Testis (tissue), 3 donors: ENCODE data around the gene APEX1. TPM values are rescaled to one million over a fixed set of nuclear protein-coding genes. Genes with fewer than 3 reads are reported as not detected.

ENCODE experiments used
- DNase-seq: peaks from one replicate; pipeline ENCODE4 v3.0.0-alpha.2; 2019
- H3K27ac ChIP-seq, 2 donors: fragments of 200-600 bp; sonication (generic); one replicate each; pipeline ENCODE4 v1.5.1; 2019
- H3K27me3 ChIP-seq: fragments of 200-600 bp; sonication (generic); one replicate; pipeline ENCODE4 v1.5.1; 2019
- H3K36me3 ChIP-seq: fragments of 200-600 bp; sonication (generic); one replicate; pipeline ENCODE4 v1.5.1; 2017; ENCODE audit warnings: low read depth; ENCODE audit errors: missing control alignments
- H3K4me1 ChIP-seq: fragments of 200-600 bp; sonication (generic); one replicate; pipeline ENCODE4 v1.5.1; 2019
- H3K4me3 ChIP-seq, 2 donors: fragments of 200-600 bp; sonication (generic); one replicate each; pipeline ENCODE4 v1.5.1; 2017 to 2019
- H3K9me3 ChIP-seq: fragments of 200-600 bp; sonication (generic); one replicate; pipeline ENCODE4 v1.5.1; 2017
- CTCF ChIP-seq, 3 experiments: fragments of 450-650 bp in 2 of 3; fragments of 200-600 bp in 1 of 3; sonication (generic) in 1 of 3; IDR thresholded peaks; one replicate each; pipeline ENCODE4 v1.5.1; 2016 to 2019; ENCODE audit warnings: antibody characterized with exemption in 3 of 3, mild to moderate bottlenecking in 2 of 3, moderate library complexity in 1 of 3
- POLR2A ChIP-seq: fragments of 450-650 bp; IDR thresholded peaks from one replicate; pipeline ENCODE4 v1.6.1; 2017; ENCODE audit warnings: antibody characterized with exemption, mild to moderate bottlenecking, moderate library complexity
- WGBS, 2 donors: methylation state at CpG; one replicate each; pipeline ENCODE4 v1.1.5; 2018; 5-methylcytosine and 5-hydroxymethylcytosine counted together
- intact Hi-C: fragments of 100-400 bp; cut with DNase I; formaldehyde crosslinking; loops from one replicate; pipeline ENCODE4 v1.15.1; 2023; ENCODE audit warnings: low total_unique reads
- polyA plus RNA-seq: library from polyadenylated mRNA; stranded (reverse); fragments of 350-450 nt; fragmentation: Illumina TruSeq; extraction: RNeasy Lipid Tissue Mini Kit (QIAGEN cat#74804); gene quantifications from one replicate; pipeline ENCODE4 v1.2.3, GENCODE V29; 2014; ENCODE audit warnings: low read depth, low replicate concordance; ENCODE audit not compliant: insufficient read depth
- total RNA-seq, 2 donors: library from RNA; depleted of rRNA; stranded (reverse); fragments of >200 nt; gene quantifications; one replicate each; pipeline ENCODE4 v1.2.3, GENCODE V29; 2016

The APEX1 gene
- total and polyA plus RNA-seq, 3 donors from 2014 or later = 56.7 to 76.2 (median 67.8) TPM

GRCh38 chr14:20485900-20486299 is 30.9 kb downstream of the APEX1 start:
- intact Hi-C loops = no loop called here
- H3K4me3 ChIP-seq = no peak overlapping the region

GRCh38 chr14:20486684-20487395 is 31.8 kb downstream of the APEX1 start:
- Histone ChIP-seq H3K9me3 (no peaks in the 10 kb centered on the region), H3K36me3 (no peaks in the 10 kb centered on the region), H3K4me1 (no peaks in the 10 kb centered on the region), H3K4me3 (no peak overlapping the region), H3K27ac (no peak overlapping the region), H3K27me3 (no peaks in the 10 kb centered on the region)
- TF ChIP-seq POLR2A (no peak), CTCF (IDR thresholded peaks at IDR 0.05) (no peak)
- WGBS, 2 donors = 79 to 80% methylated on average over 8 of the region's 8 CpGs
- intact Hi-C loops = no loop called here
- DNase-seq = no peak

More at GRCh38 chr14:20485900-20486299, 30.9 kb downstream of the APEX1 start:
- 66% methylated on average over 7 of the region's 7 CpGs for WGBS, 2 donors
- H3K4me1 ChIP-seq = no peaks in the 10 kb centered on the region
- no peaks in the 10 kb centered on the region for H3K9me3 ChIP-seq
- no peak for DNase-seq
- H3K27ac ChIP-seq = no peak overlapping the region
- TF ChIP-seq POLR2A = no peak
- TF ChIP-seq CTCF (IDR thresholded peaks at IDR 0.05) = no peak
- H3K27me3 ChIP-seq = no peaks in the 10 kb centered on the region
- H3K36me3 ChIP-seq = no peaks in the 10 kb centered on the region

GRCh38 chr14:20487396-20487725 is 32.3 kb downstream of the APEX1 start:
- Histone ChIP-seq H3K4me3 (no peak overlapping the region), H3K27ac (no peak overlapping the region), H3K9me3 (no peaks in the 10 kb centered on the region), H3K4me1 (no peaks in the 10 kb centered on the region), H3K36me3 (no peaks in the 10 kb centered on the region), H3K27me3 (no peaks in the 10 kb centered on the region)
- intact Hi-C loops = no loop called here
- TF ChIP-seq POLR2A = no peak
- TF ChIP-seq CTCF (IDR thresholded peaks at IDR 0.05) = no peak
- no peak for DNase-seq

- no peak for DNase-seq
- Histone ChIP-seq H3K36me3 (no peaks in the 10 kb centered on the region), H3K27me3 (no peaks in the 10 kb centered on the region), H3K27ac (no peak overlapping the region), H3K9me3 (no peaks in the 10 kb centered on the region), H3K4me3 (no peak overlapping the region), H3K4me1 (no peaks in the 10 kb centered on the region)
- 52 to 62% methylated on average over 6 of the region's 6 CpGs for WGBS, 2 donors
- intact Hi-C loops = no loop called here
- TF ChIP-seq POLR2A (no peak), CTCF (IDR thresholded peaks at IDR 0.05) (no peak)
Observed at GRCh38 chr14:20489093-20489994, 34.3 kb downstream of the APEX1 start.
